ENCODE results near the gene GLB1L.
"Not testable (repeated sequence)": the region's sequence is repeated elsewhere in the genome, so short reads cannot be mapped to it uniquely, and the experiment has no call there.

The GLB1L gene

DNA sequence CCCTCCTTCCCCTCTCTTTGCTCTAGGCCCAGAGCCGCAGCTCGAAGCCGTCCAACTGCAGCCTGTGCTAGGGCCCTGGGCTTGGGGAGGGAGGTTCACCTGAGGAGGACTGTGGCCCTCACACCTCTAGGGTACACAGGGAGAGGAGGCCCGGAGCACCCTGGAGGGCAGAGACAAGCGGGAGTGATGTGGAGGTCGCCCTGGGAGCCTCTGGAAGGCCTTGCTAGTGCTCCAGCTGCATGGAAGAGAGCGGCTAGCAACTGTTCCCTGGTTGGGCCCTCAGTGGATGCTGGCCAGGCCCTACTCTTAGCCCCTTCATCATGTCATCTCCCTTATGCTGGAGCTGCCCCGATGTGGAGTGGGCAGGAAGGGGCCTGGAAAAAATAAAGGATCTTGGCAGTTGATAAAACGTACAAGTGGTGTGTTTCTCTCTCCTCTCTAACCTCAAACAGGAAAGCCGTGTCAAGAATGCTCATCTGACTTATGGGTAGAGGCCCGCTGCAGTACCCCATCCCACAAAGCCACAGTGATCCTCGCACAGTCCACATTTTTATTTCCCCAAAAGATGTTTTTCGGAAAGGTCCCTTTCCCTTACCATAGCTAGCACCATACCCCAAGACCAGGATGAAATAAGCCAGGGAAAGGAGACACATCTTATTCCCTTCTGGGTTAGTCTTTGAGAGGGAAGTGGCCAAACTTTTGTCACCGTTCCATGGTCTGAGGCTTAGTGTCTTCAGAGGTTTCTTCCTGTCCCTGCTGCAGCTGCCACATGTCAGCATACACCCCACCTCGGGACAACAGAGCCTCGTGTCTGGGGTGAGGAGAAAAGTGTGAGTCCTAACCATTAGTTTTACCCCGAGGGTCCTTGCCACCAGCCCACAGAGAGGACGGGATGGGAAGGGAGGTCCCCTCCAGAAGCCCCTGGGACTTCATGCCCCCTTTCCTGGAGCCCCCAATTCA lies 35.7 kb downstream of the GLB1L start:
- DNase-seq (ENCODE audit: low read depth in 2 of 3, low spot score in 1 of 3) = no peak

DNA sequence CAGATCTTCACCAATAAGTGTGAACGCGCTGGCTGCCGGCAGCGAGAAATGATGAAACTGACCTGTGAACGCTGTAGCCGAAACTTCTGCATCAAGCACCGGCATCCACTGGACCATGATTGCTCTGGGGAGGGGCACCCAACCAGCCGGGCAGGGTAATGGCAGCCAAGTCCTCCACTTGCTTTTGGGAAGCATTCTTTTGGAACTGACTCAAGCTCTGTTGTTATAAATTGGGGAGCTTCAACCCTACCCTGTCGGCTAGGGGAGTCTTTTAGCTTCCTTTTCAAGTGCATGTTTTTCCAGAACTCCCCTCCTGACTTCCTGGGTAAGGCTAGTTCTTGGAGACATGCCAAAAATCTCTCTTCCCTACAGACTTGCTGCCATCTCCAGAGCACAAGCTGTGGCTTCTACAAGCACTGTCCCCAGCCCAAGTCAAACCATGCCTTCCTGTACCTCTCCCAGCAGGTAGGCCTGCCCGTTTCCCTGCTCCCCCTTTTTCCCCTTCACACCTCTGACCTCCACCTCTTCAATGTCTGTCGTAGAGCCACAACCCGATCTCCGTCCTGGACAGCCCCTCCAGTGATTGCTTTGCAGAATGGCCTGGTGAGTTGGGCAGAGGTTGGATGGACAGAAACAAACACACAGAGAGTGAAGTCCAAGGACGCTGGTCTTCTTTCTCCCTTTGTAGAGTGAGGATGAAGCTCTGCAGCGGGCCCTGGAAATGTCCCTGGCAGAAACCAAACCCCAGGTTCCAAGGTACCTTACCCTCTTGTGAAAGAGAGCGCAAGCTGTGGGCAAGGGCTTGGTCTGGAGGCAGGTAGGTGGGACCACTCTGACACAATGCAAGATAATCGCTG lies 37.1 kb downstream of the GLB1L start:
- no peak for DNase-seq (ENCODE audit: low read depth in 2 of 3, low spot score in 1 of 3)

DNA sequence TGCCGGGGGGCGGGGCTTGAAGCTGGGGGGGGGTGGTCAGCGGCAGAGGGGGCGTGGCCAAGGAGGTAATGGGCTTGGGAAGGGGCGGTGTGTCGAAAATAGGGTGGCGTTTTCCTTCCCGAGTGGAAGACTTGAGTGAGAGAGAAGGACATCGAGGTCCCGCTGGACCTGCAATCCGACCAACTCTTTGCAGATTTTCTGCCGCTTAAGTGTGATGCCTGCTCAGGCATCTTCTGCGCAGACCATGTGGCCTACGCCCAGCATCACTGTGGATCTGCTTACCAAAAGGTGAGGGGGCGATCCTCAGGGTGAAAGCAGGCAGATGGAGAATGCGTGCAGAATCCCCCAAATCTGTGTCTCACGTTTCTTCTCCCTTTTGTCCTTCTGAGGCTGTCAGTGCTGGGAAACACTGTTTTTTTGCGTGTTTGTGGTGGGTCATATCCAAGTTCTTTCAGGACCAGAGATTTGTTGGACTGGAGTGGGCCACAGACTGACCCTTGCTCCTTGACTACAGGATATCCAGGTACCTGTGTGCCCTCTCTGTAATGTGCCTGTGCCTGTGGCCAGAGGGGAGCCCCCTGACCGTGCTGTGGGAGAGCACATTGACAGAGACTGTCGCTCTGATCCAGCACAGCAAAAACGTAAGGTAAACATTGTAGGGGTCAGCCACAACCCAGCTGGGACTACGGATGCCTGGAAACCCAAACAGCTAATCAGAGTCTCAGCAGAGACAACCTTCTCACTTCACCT lies 37.9 kb downstream of the GLB1L start:
- no peak for DNase-seq (ENCODE audit: low read depth in 2 of 3, low spot score in 1 of 3)

DNA sequence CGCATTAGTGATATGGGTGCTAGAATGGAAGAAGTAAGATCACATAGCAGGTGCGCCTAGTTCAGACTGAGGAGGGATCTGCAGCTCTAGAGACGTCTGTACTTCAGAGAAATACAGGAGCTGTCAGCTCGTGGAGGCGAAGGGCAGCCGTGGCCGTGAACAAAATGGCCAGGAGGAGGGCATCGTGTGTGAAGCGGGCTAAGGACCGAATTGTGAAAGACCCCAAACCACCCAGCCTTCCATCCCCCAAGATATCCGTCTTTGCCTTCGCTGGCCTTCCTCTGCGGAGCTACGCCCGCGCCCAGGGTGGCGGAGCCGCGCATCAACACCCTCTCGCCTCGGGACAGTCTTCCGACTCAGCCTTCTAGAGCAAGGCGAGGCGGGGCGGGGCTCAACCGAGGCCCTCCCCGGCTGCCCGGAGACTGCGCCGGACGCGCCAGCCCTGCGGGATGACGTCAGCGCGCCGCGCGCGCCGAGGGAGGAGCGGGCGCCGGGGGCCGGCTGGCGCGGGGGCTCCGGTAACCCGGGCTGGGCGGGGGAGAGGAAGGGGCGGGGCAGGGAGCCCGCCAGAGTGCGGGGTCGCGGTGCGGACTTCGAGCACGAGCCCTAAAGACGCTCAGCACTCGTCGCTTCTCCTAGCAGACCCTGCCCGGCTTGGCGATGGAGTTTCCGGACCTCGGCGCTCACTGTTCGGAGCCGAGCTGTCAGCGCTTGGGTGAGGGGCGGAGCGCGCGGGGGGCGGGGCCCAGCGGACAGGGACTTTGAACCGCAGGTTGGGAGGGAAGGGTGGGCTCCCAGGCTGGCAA lies 38.7 kb downstream of the GLB1L start, which contains the start of gene ZFAND2B:
Gene ZFAND2B (plus strand): TSS at position 455 of the 806 bp plus-strand sequence. CDS start 206 bp downstream, at position 661.
- DNase-seq (ENCODE audit: low read depth in 2 of 3, low spot score in 1 of 3) = peak; percentile 84 to 93 (median 88)

DNA sequence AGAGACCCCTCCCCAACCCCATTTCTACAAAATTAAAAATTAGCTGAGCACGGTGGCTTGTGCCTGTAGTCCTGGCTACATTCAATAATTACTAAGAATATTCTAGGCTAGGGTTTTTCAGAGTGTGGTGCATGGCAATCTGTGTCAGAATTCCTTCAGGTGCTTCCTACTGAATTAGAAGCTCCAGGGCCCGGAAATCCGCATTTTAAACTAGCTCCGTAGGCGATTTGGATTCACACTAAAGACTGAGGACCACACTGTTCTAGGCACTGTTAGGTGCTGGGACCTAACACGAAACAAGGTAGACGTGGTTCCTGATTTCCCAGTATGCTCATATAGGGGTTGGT lies 39.3 kb downstream of the GLB1L start:
- DNase-seq (ENCODE audit: low read depth in 2 of 3, low spot score in 1 of 3) = no peak

DNA sequence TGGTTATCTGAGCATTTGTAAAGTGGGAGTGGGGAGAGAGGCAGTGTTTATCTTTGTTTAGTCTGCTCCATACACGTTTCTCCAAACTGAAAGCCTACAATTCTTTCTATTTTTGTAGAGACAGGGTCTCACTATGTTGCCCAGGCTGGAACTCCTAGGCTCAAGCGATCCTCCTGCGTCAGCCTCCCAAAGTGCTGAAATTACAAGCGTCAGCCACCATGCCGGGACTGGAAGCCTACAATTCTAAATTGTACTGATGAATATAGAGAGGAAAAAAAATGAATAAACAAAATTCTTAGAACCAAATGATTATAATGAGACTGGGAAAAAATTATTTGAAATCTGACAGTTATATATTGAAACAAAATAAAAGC lies 40.1 kb downstream of the GLB1L start:
- DNase-seq (ENCODE audit: low read depth in 2 of 3, low spot score in 1 of 3) = no peak

DNA sequence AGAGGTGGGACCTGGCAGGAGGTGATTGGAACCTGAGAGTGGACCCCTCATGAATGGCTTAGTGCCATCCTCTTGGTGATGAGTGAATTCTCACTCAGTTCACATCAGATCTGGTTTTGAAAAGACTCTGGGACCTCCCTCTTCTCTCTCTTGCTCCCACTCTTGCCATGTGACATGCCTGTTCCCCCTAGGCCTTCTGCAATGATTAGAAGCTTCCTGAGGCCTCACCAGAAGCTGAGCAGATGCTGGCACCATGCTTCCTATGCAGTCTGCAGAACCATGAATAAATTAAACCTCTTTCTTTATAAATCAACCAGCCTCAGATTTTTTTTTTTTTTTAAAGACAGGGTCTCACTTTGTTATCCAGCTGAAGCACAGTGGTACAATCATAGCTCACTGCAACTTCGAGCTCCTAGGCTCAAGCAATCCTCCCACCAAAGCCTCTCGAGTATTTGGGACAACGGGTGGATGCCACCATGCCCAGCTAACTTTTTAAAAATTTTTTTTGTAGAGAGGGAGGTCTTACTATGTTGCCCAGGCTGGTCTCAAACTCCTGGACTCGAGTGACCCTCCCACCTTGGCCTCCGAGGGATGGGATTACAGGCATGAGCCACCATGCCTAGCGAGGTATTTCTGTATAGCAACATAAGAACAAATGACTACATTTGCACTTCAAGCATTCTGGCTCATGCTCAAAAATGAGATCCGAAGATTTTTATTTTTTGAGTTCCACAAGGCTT lies 40.6 kb downstream of the GLB1L start:
- DNase-seq (ENCODE audit: low read depth in 2 of 3, low spot score in 1 of 3) = no peak

DNA sequence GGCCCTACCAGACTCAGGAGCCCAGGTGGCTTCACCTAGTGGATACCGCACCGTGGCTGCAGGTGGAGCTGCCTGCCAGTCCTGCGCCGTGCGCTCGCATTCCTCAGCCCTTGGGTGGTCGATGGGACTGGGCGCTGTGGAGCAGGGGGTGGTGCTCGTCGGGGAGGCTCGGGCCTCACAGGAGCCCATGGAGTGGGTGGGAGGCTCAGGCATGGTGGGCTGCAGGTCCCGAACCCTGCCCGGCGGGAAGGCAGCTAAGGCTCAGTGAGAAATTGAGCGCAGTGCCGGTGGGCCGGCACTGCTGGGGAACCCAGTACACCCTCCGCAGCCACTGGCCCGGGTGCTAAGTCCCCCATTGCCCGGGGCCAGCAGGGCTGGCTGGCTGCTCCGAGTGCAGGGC lies 43.9 kb downstream of the GLB1L start:
- DNase-seq (ENCODE audit: low read depth in 2 of 3, low spot score in 1 of 3) = not testable (repeated sequence)

DNA sequence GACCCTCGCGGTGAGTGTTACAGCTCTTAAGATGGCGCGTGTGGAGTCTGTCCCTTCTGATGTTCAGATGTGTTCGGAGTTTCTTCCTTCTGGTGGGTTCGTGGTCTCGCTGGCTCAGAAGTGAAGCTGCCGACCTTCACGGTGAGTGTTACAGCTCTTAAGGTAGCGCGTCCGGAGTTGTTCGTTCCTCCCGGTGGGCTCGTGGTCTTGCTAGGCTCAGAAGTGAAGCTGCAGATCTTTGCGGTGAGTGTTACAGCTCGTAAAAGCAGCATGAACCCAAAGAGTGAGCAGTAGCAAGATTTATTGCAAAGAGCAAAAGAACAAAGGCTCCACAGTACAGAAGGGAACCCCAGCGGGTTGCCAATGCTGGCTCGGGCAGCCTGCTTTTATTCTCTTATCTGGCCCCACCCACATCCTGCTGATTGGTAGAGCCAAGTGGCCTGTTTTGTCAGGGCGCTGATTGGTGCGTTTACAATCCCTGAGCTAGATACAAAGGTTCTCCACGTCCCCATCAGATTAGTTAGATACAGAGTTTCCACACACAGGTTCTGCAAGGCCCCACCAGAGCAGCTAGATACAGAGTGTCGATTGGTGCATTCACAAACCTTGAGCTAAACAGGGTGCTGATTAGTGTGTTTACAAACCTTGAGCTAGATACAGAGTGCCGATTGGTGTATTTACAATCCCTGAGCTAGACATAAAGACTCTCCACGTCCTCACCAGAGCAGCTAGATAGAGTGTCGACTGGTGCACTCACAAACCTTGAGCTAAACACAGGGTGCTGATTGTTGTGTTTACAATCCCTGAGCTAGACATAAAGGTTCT lies 44.5 kb downstream of the GLB1L start:
- DNase-seq (ENCODE audit: low read depth in 2 of 3, low spot score in 1 of 3) = peak in 1 of 3 donors; percentile 10

DNA sequence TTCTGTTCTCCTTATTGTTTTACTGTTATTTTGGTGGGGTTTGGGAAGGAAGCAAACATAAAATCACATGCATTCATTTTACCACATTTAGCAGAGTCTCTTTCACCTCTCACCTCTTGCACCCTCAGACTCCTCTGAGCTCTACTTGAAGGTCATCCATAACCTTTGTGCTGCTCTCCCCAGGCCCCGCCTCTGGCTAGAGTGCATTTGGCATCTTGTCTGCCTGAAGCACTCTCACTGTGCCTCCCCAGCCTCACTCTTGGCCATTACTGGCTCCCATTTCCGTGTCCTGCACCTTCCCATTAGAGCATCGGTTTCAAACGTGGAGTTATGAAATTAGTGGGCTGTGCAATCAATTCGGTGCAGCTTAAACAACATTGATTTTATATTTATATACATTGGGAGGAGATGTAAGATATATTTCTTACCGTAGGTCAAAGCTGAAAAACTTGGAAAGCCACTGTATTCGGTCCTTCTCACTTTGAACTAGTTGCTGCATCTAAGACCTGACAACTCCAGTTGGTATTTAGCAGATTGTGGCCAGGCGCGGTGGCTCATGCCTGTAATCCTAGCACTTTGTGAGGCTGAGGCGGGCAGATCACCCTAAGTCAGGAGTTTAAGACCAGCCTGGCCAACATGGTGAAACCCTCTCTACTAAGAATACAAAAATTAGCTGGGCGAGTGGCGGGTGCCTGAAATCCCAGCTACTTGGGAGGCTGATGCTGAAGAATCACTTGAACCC lies 45.6 kb downstream of the GLB1L start:
- DNase-seq (ENCODE audit: low read depth in 2 of 3, low spot score in 1 of 3) = no peak

DNA sequence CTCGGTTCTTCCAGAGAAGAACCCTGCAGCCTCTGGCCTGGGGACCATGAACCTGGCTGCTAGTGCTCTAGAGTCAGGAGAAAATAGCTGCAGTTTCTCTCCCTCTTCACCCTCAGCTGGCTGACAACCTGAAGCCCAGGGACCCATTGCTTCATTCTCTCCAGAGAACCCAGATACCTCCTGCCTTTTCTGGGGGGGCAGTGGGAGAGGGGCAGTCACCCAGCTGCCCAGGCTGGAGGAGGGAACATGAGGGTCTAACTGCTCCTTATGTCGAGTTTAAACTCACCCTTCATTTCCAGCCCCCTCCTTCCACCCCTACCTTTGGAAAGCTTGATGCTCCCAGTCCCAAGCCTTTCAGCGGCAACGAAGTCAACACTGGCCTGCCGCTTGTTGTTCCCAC lies 46.3 kb downstream of the GLB1L start:
- no peak for DNase-seq (ENCODE audit: low read depth in 2 of 3, low spot score in 1 of 3)

DNA sequence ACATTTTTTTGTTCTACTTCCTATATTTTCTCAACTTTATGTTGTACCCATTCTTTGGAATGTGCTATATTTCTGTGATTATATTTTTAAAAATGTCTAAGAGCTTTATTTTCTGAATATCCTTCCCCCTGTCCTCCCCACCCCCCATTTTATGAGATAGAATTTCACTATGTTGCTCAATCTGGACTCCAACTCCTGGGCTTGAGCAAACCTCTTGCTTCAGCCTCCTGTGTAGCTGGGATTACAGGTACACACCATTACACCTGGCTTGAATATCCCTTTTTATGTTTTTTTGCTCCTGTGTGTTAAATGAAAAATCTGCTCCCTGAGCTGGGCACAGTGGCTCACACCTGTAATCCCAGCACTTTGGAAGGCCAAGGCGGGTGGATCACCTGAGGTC lies 47.9 kb downstream of the GLB1L start:
- DNase-seq (ENCODE audit: low read depth in 2 of 3, low spot score in 1 of 3) = no peak

DNA sequence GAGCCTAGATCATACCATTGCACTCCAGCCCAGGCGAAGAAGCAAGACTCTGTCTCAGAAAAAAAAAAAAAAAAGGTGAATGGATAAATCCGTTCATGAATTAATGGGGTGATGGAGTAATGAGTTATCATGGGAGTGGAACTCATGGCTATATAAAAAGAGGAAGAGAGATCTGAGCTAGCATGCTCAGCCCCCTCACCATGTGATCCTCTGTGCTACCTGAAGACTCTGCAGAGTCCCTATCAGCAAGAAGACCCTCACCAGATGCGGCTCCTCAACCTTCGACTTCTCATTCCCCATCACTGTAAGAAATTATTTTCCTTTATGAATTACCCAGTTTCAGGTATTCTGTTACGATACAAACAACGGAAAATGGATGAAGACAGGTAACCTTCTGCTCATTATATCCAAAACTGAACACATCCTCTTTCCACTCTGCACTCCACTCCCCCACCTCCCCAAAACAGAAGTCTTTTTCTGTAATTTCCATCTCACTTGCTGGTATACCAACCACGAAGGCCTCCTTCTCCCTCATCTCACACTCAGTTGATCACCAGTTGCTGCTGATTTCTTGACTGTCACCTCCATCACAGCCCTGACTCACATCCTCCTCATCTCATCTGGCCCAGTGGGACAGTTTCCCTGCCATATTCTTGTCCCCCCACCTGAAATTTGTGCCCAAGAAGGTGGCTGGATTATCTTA lies 58.3 kb downstream of the GLB1L start:
- DNase-seq (ENCODE audit: low read depth in 2 of 3, low spot score in 1 of 3) = peak in 2 of 3 donors; percentile 25 to 30

Measured in stimulated activated CD4-positive, alpha-beta T cell treated with anti-CD3 and anti-CD28 coated beads, Interleukin-12 subunit alpha, Interleukin-12 subunit beta, amount 100 ng/mL, for 48 hours (primary cell).